WTC11 (cell line): ENCODE data around the gene ZC3H4. TPM values are rescaled to one million over a fixed set of nuclear protein-coding genes. Genes with fewer than 3 reads are reported as not detected.
A peak's percentile ranks its signal among the peaks of the same experiment; 100 is the strongest.

Experiments used
- ATAC-seq: fragments of 200-7000 bp; cut with Tn5 transposase; 2 replicates; pipeline ENCODE4 v1.10.0; 2021; ENCODE audit warnings: mild to moderate bottlenecking, moderate library complexity
- CTCF ChIA-PET: fragments of 300-600 bp; sonication (Branson Sonifier 250); formaldehyde crosslinking; loops from one replicate; lab custom pipeline; 2021; ENCODE audit warnings: antibody characterized with exemption; lab: Charles Lee
- POLR2A ChIA-PET: fragments of 350-600 bp; sonication (Branson Sonifier 250); formaldehyde crosslinking; loops from one replicate; lab custom pipeline; 2021; ENCODE audit warnings: antibody characterized with exemption; lab: Charles Lee
- DNase-seq: peaks from one replicate; pipeline ENCODE4 v3.0.0; 2021; ENCODE audit warnings: low spot score
- H3K27ac Mint-ChIP-seq: 2 replicates; pipeline ENCODE4 v1.8.0; 2021; ENCODE audit warnings: mixed read lengths
- H3K27me3 Mint-ChIP-seq: 2 replicates; pipeline ENCODE4 v1.8.0; 2021; ENCODE audit warnings: low read depth, mild to moderate bottlenecking, moderate library complexity, mixed read lengths
- H3K36me3 Mint-ChIP-seq: 2 replicates; pipeline ENCODE4 v1.8.0; 2021; ENCODE audit warnings: mixed read lengths
- H3K4me1 Mint-ChIP-seq: 2 replicates; pipeline ENCODE4 v1.8.0; 2022; ENCODE audit warnings: mixed read lengths
- H3K4me3 Mint-ChIP-seq: 2 replicates; pipeline ENCODE4 v1.8.0; 2021; ENCODE audit warnings: mild to moderate bottlenecking, moderate library complexity, mixed read lengths
- H3K9me3 Mint-ChIP-seq: 2 replicates; pipeline ENCODE4 v1.8.0; 2021; ENCODE audit warnings: mixed read lengths
- ATF1 ChIP-seq: sonication (generic); formaldehyde crosslinking; IDR thresholded peaks from 2 replicates; pipeline ENCODE4 v1.8.1; 2023; ENCODE audit warnings: mild to moderate bottlenecking, moderate library complexity, missing genetic modification reagents
- CBFB ChIP-seq: sonication (generic); formaldehyde crosslinking; IDR thresholded peaks from 2 replicates; pipeline ENCODE4 v1.8.1; 2022; ENCODE audit warnings: mild to moderate bottlenecking, low read depth, missing genetic modification reagents
- FOXJ3 ChIP-seq: sonication (generic); formaldehyde crosslinking; IDR thresholded peaks from 2 replicates; pipeline ENCODE4 v1.9.0; 2021; ENCODE audit warnings: missing genetic modification reagents, mild to moderate bottlenecking, borderline replicate concordance
- GABPB1 ChIP-seq: sonication (generic); formaldehyde crosslinking; IDR thresholded peaks from 2 replicates; pipeline ENCODE4 v1.8.1; 2023; ENCODE audit warnings: mild to moderate bottlenecking, missing genetic modification reagents
- GRHL2 ChIP-seq: fragments of 250-450 bp; sonication (Bioruptor Pico); IDR thresholded peaks from 2 replicates; pipeline ENCODE4 v1.8.0; 2022; ENCODE audit warnings: mild to moderate bottlenecking, moderate library complexity; ENCODE audit not compliant: insufficient replicate concordance, severe bottlenecking
- JAZF1 ChIP-seq: fragments of 250-450 bp; sonication (Bioruptor Pico); IDR thresholded peaks from 2 replicates; pipeline ENCODE4 v1.9.0; 2021; ENCODE audit warnings: moderate library complexity, mild to moderate bottlenecking, inconsistent platforms
- NR1H2 ChIP-seq: sonication (generic); formaldehyde crosslinking; IDR thresholded peaks from 2 replicates; pipeline ENCODE4 v1.9.0; 2021; ENCODE audit warnings: mild to moderate bottlenecking, moderate library complexity, missing genetic modification reagents
- RELA ChIP-seq: sonication (generic); formaldehyde crosslinking; IDR thresholded peaks from 2 replicates; pipeline ENCODE4 v1.8.1; 2022; ENCODE audit warnings: missing genetic modification reagents, mild to moderate bottlenecking, borderline replicate concordance
- RORB ChIP-seq: fragments of 250-450 bp; sonication (Bioruptor Pico); IDR thresholded peaks from 2 replicates; pipeline ENCODE4 v1.9.0; 2021; ENCODE audit warnings: mild to moderate bottlenecking
- SOX15 ChIP-seq: fragments of 250-450 bp; sonication (Bioruptor Pico); IDR thresholded peaks from 2 replicates; pipeline ENCODE4 v1.9.0; 2021; ENCODE audit warnings: mild to moderate bottlenecking
- ZNF232 ChIP-seq: sonication (generic); formaldehyde crosslinking; IDR thresholded peaks from 2 replicates; pipeline ENCODE4 v1.8.0; 2022; ENCODE audit warnings: mild to moderate bottlenecking, missing genetic modification reagents
- ZNF396 ChIP-seq: fragments of 250-450 bp; sonication (Bioruptor Pico); IDR thresholded peaks from 2 replicates; pipeline ENCODE4 v1.8.0; 2021; ENCODE audit warnings: mild to moderate bottlenecking, moderate library complexity, borderline replicate concordance
- ZNF671 ChIP-seq: fragments of 250-450 bp; sonication (Bioruptor Pico); IDR thresholded peaks from 2 replicates; pipeline ENCODE4 v1.8.0; 2021; ENCODE audit warnings: mild to moderate bottlenecking
- total RNA-seq: library from RNA; stranded (reverse); gene quantifications from 3 replicates; pipeline ENCODE4 v1.2.3, GENCODE V29; 2021
- TF ChIP-seq, protein P1 (sequence below): sonication (generic); formaldehyde crosslinking; IDR thresholded peaks from 2 replicates; pipeline ENCODE4 v1.8.0; 2022; ENCODE audit warnings: mild to moderate bottlenecking, missing genetic modification reagents
- TF ChIP-seq, protein P2 (sequence below): fragments of 250-450 bp; sonication (Bioruptor Pico); IDR thresholded peaks from 2 replicates; pipeline ENCODE4 v1.8.0; 2021; ENCODE audit warnings: mild to moderate bottlenecking
- TF ChIP-seq, protein P3 (sequence below): fragments of 250-450 bp; sonication (Bioruptor Pico); IDR thresholded peaks from 2 replicates; pipeline ENCODE4 v1.9.0; 2021; ENCODE audit warnings: moderate library complexity, mild to moderate bottlenecking, inconsistent platforms, borderline replicate concordance
- TF ChIP-seq, protein P4 (sequence below): sonication (generic); formaldehyde crosslinking; IDR thresholded peaks from 2 replicates; pipeline ENCODE4 v1.8.1; 2023; ENCODE audit warnings: mild to moderate bottlenecking, missing genetic modification reagents, moderate library complexity
- TF ChIP-seq, protein P5 (sequence below): sonication (generic); formaldehyde crosslinking; IDR thresholded peaks from 2 replicates; pipeline ENCODE4 v1.8.0; 2022; ENCODE audit warnings: mild to moderate bottlenecking, missing genetic modification reagents
- TF ChIP-seq, protein P6 (sequence below): sonication (generic); formaldehyde crosslinking; IDR thresholded peaks from 2 replicates; pipeline ENCODE4 v1.8.1; 2022; ENCODE audit warnings: low read depth, mild to moderate bottlenecking, moderate library complexity, missing genetic modification reagents, borderline replicate concordance
- TF ChIP-seq, protein P7 (sequence below): sonication (generic); formaldehyde crosslinking; IDR thresholded peaks from 2 replicates; pipeline ENCODE4 v1.8.1; 2022; ENCODE audit warnings: low read depth, missing genetic modification reagents, borderline replicate concordance
- TF ChIP-seq, protein P8 (sequence below): sonication (generic); formaldehyde crosslinking; IDR thresholded peaks from 2 replicates; pipeline ENCODE4 v1.8.1; 2023; ENCODE audit warnings: mild to moderate bottlenecking, missing genetic modification reagents, borderline replicate concordance

Gene ZC3H4
- total RNA-seq, 1 experiment from 2014 or later: 67.2 TPM

DNA sequence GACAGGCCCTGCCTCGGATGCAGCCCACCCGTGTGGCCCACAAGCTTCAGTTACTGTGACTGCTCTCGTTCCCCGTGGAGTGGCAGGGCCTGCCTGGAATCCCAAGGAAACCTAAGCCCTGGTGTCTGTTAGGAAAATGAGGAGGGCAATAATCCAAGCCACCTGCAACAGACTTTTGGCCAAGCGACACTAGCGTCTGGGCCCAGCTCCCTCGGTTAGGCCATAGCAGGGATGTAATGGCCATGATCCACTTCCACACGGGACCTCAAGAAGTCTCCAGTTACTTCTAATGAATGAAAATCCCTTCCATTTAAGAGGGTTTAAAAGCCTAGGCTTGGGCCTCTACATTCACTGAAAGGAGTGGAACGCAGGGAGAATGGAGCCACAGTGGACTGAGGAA is 8.9 kb downstream of the ZC3H4 start:
- no peak overlapping the region for H3K27ac Mint-ChIP-seq
- H3K4me1 Mint-ChIP-seq: peaks cover 57% of the 10 kb centered on the region
- TF ChIP-seq SOX15 (CRISPR knock-in tag): no peak
- TF ChIP-seq GABPB1 (CRISPR knock-in tag): no peak
- TF ChIP-seq, protein P1, sequence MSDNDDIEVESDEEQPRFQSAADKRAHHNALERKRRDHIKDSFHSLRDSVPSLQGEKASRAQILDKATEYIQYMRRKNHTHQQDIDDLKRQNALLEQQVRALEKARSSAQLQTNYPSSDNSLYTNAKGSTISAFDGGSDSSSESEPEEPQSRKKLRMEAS: no peak
- TF ChIP-seq, protein P2, sequence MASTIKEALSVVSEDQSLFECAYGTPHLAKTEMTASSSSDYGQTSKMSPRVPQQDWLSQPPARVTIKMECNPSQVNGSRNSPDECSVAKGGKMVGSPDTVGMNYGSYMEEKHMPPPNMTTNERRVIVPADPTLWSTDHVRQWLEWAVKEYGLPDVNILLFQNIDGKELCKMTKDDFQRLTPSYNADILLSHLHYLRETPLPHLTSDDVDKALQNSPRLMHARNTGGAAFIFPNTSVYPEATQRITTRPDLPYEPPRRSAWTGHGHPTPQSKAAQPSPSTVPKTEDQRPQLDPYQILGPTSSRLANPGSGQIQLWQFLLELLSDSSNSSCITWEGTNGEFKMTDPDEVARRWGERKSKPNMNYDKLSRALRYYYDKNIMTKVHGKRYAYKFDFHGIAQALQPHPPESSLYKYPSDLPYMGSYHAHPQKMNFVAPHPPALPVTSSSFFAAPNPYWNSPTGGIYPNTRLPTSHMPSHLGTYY (CRISPR knock-in tag): no peak
- no peak for TF ChIP-seq FOXJ3
- TF ChIP-seq, protein P3, sequence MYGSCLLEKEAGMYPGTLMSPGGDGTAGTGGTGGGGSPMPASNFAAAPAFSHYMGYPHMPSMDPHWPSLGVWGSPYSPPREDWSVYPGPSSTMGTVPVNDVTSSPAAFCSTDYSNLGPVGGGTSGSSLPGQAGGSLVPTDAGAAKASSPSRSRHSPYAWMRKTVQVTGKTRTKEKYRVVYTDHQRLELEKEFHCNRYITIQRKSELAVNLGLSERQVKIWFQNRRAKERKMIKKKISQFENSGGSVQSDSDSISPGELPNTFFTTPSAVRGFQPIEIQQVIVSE (CRISPR knock-in tag): no peak
- no peak for TF ChIP-seq ZNF232 (CRISPR knock-in tag)
- H3K9me3 Mint-ChIP-seq: no peaks in the 10 kb centered on the region
- no peak for DNase-seq
- no peak for ATAC-seq
- POLR2A ChIA-PET: interaction anchor here (3.1 kb wide), 1 partner anchor 8 kb away, joined by 11 read pairs; the partner anchor contains the start of gene ZC3H4
- H3K4me3 Mint-ChIP-seq: no peak overlapping the region
- CTCF ChIA-PET: interaction anchor here (0.8 kb wide), 1 partner anchor 21 kb away, joined by 3 read pairs; no protein-coding TSS in a partner anchor
- no peaks in the 10 kb centered on the region for H3K27me3 Mint-ChIP-seq
- peaks cover 10% of the 10 kb centered on the region for H3K36me3 Mint-ChIP-seq

DNA sequence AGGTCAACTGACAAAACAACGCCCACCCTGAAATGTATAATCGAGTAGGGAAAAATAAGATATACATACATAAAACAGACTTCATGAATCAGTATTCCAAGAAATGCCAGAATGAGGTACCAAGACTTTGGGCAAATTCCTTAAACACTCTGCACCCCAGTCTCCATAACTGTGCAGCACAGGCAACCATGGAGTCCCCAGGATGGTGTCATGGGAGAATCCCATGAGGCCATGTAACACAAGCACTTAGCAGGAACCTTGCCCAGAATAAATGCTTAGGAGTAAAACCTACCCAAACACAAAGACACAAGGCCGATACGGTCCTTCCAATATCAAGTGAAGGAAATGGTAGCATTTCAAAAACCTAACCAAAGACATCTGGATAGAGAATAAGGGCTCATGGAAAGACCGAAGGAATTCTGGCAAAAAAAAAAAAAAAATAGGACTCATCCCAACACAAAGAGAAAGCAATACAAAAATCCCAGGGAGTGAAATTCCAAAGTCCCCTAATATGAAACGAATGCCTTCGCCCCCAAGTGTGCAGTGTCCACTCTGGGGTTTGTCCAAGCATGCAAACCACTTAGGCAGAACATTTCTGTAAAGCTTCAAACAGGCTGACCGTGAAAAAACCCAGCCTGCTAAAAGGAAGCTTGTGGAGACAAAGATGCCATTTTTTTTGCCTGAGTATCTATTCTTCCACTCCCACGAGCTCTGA is 11.1 kb downstream of the ZC3H4 start:
- ATAC-seq (no peak), DNase-seq (no peak)
- Mint-ChIP-seq H3K36me3 (peaks cover 9% of the 10 kb centered on the region), H3K27me3 (no peaks in the 10 kb centered on the region), H3K4me3 (no peak overlapping the region), H3K4me1 (peaks cover 53% of the 10 kb centered on the region), H3K27ac (peak overlapping the region; percentile 78), H3K9me3 (no peaks in the 10 kb centered on the region)
- no peak for TF ChIP-seq ATF1 (CRISPR knock-in tag)
- no peak for TF ChIP-seq GRHL2
- TF ChIP-seq, protein P4, sequence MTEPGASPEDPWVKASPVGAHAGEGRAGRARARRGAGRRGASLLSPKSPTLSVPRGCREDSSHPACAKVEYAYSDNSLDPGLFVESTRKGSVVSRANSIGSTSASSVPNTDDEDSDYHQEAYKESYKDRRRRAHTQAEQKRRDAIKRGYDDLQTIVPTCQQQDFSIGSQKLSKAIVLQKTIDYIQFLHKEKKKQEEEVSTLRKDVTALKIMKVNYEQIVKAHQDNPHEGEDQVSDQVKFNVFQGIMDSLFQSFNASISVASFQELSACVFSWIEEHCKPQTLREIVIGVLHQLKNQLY (CRISPR knock-in tag): no peak
- no peak for TF ChIP-seq CBFB (CRISPR knock-in tag)
- TF ChIP-seq ZNF671: no peak
- no peak for TF ChIP-seq RORB (CRISPR knock-in tag)
- TF ChIP-seq, protein P5, sequence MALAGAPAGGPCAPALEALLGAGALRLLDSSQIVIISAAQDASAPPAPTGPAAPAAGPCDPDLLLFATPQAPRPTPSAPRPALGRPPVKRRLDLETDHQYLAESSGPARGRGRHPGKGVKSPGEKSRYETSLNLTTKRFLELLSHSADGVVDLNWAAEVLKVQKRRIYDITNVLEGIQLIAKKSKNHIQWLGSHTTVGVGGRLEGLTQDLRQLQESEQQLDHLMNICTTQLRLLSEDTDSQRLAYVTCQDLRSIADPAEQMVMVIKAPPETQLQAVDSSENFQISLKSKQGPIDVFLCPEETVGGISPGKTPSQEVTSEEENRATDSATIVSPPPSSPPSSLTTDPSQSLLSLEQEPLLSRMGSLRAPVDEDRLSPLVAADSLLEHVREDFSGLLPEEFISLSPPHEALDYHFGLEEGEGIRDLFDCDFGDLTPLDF (CRISPR knock-in tag): no peak
- TF ChIP-seq, protein P6, sequence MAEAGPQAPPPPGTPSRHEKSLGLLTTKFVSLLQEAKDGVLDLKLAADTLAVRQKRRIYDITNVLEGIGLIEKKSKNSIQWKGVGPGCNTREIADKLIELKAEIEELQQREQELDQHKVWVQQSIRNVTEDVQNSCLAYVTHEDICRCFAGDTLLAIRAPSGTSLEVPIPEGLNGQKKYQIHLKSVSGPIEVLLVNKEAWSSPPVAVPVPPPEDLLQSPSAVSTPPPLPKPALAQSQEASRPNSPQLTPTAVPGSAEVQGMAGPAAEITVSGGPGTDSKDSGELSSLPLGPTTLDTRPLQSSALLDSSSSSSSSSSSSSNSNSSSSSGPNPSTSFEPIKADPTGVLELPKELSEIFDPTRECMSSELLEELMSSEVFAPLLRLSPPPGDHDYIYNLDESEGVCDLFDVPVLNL (CRISPR knock-in tag): no peak
- no peak for TF ChIP-seq RELA
- no peak for TF ChIP-seq ZNF396 (CRISPR knock-in tag)
- TF ChIP-seq, protein P7, sequence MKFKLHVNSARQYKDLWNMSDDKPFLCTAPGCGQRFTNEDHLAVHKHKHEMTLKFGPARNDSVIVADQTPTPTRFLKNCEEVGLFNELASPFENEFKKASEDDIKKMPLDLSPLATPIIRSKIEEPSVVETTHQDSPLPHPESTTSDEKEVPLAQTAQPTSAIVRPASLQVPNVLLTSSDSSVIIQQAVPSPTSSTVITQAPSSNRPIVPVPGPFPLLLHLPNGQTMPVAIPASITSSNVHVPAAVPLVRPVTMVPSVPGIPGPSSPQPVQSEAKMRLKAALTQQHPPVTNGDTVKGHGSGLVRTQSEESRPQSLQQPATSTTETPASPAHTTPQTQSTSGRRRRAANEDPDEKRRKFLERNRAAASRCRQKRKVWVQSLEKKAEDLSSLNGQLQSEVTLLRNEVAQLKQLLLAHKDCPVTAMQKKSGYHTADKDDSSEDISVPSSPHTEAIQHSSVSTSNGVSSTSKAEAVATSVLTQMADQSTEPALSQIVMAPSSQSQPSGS (CRISPR knock-in tag): no peak
- TF ChIP-seq NR1H2 (CRISPR knock-in tag): no peak
- TF ChIP-seq JAZF1: no peak
- TF ChIP-seq, protein P8, sequence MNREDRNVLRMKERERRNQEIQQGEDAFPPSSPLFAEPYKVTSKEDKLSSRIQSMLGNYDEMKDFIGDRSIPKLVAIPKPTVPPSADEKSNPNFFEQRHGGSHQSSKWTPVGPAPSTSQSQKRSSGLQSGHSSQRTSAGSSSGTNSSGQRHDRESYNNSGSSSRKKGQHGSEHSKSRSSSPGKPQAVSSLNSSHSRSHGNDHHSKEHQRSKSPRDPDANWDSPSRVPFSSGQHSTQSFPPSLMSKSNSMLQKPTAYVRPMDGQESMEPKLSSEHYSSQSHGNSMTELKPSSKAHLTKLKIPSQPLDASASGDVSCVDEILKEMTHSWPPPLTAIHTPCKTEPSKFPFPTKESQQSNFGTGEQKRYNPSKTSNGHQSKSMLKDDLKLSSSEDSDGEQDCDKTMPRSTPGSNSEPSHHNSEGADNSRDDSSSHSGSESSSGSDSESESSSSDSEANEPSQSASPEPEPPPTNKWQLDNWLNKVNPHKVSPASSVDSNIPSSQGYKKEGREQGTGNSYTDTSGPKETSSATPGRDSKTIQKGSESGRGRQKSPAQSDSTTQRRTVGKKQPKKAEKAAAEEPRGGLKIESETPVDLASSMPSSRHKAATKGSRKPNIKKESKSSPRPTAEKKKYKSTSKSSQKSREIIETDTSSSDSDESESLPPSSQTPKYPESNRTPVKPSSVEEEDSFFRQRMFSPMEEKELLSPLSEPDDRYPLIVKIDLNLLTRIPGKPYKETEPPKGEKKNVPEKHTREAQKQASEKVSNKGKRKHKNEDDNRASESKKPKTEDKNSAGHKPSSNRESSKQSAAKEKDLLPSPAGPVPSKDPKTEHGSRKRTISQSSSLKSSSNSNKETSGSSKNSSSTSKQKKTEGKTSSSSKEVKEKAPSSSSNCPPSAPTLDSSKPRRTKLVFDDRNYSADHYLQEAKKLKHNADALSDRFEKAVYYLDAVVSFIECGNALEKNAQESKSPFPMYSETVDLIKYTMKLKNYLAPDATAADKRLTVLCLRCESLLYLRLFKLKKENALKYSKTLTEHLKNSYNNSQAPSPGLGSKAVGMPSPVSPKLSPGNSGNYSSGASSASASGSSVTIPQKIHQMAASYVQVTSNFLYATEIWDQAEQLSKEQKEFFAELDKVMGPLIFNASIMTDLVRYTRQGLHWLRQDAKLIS (CRISPR knock-in tag): no peak
- ChIA-PET POLR2A (interaction anchor here (1.0 to 3.1 kb wide), 2 partner anchors 10 to 34 kb away, joined by 3 to 11 read pairs; partner anchors contain the start of gene ZC3H4), CTCF (interaction anchor here (1.3 to 1.8 kb wide), 3 partner anchors 21 to 89 kb away, joined by 3 to 7 read pairs (median 4); no protein-coding TSS in a partner anchor)
